Measurements from ENCODE around the gene PTPRD. TPM values are rescaled to one million over a fixed set of nuclear protein-coding genes. Genes with fewer than 3 reads are reported as not detected.

The PTPRD gene
- total and polyA plus RNA-seq, 2 donors from 2014 or later = 6.4 to 78.9 TPM

- Histone ChIP-seq H3K36me3 (ENCODE audit: control insufficient read depth in 2 of 3, insufficient read depth in 3 of 3, low read length in 3 of 3) (no peaks in the 10 kb centered on the region), H3K9ac (ENCODE audit: low read length in 3 of 3) (no peak overlapping the region), H3K4me1 (ENCODE audit: control insufficient read depth in 2 of 3, insufficient read depth in 2 of 3, low read depth in 1 of 3, low read length in 3 of 3) (no peaks in the 10 kb centered on the region), H3K27ac (ENCODE audit: low read depth in 2 of 2, low read length in 2 of 2) (no peak overlapping the region), H3K9me3 (ENCODE audit: control insufficient read depth in 2 of 3, insufficient read depth in 1 of 3, low read length in 3 of 3) (peaks cover 0 to 8% (median 0%) of the 10 kb centered on the region in 3 donors), H3K4me3 (ENCODE audit: low read length in 3 of 3) (no peak overlapping the region), H3K27me3 (ENCODE audit: control insufficient read depth, insufficient read depth, low read length) (no peaks in the 10 kb centered on the region)
- FAIRE-seq (no peak), DNase-seq (no peak)
- no peak for TF ChIP-seq CTCF (IDR thresholded peaks at IDR 0.05; ENCODE audit: borderline replicate concordance, extremely low read depth, insufficient read depth)
- intact Hi-C loops (cut with DNase I) = no loop called here
Observed at GRCh38 chr9:9494336-9494735, 1118.5 kb downstream of the PTPRD start.

DNA sequence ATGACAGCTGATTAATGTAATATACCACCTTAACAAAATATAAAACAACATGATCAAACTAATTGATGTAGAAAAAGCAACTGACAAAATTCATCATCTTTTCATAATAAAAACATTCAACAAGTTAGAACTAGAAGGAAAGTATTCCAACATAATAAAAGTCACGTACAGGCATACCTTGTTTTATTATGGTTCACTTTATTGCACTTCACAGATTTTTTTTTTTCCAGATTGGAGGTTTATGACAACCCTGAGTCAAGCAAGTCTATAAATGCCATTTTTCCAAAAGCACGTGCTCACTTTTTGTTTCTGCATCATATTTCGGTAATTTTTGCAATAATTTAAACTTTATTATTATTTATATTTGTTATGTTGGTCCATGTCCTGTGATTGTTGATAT, 1120.3 kb downstream of the PTPRD start:
- Histone ChIP-seq H3K27me3 (ENCODE audit: control insufficient read depth, insufficient read depth, low read length) (no peaks in the 10 kb centered on the region), H3K4me1 (ENCODE audit: control insufficient read depth in 2 of 3, insufficient read depth in 2 of 3, low read depth in 1 of 3, low read length in 3 of 3) (no peaks in the 10 kb centered on the region), H3K27ac (ENCODE audit: low read depth in 2 of 2, low read length in 2 of 2) (no peak overlapping the region), H3K36me3 (ENCODE audit: control insufficient read depth in 2 of 3, insufficient read depth in 3 of 3, low read length in 3 of 3) (no peaks in the 10 kb centered on the region), H3K9me3 (ENCODE audit: control insufficient read depth in 2 of 3, insufficient read depth in 1 of 3, low read length in 3 of 3) (peaks cover 0 to 8% (median 0%) of the 10 kb centered on the region in 3 donors), H3K9ac (ENCODE audit: low read length in 3 of 3) (no peak overlapping the region), H3K4me3 (ENCODE audit: low read length in 3 of 3) (no peak overlapping the region)
- intact Hi-C loops (cut with DNase I) = no loop called here
- no peak for DNase-seq
- FAIRE-seq = no peak
- no peak for TF ChIP-seq CTCF (IDR thresholded peaks at IDR 0.05; ENCODE audit: borderline replicate concordance, extremely low read depth, insufficient read depth)

- Histone ChIP-seq H3K27me3 (ENCODE audit: control insufficient read depth, insufficient read depth, low read length) (no peaks in the 10 kb centered on the region), H3K27ac (ENCODE audit: low read depth in 2 of 2, low read length in 2 of 2) (no peak overlapping the region), H3K4me3 (ENCODE audit: low read length in 3 of 3) (no peak overlapping the region), H3K9me3 (ENCODE audit: control insufficient read depth in 2 of 3, insufficient read depth in 1 of 3, low read length in 3 of 3) (peaks cover 0 to under 1% (median 0%) of the 10 kb centered on the region in 3 donors), H3K36me3 (ENCODE audit: control insufficient read depth in 2 of 3, insufficient read depth in 3 of 3, low read length in 3 of 3) (no peaks in the 10 kb centered on the region), H3K9ac (ENCODE audit: low read length in 3 of 3) (no peak overlapping the region), H3K4me1 (ENCODE audit: control insufficient read depth in 2 of 3, insufficient read depth in 2 of 3, low read depth in 1 of 3, low read length in 3 of 3) (no peaks in the 10 kb centered on the region)
- intact Hi-C loops (cut with DNase I) = no loop called here
- DNase-seq (no peak), FAIRE-seq (no peak)
- TF ChIP-seq CTCF (IDR thresholded peaks at IDR 0.05; ENCODE audit: borderline replicate concordance, extremely low read depth, insufficient read depth) = no peak
Observed at GRCh38 chr9:9489183-9489582, 1123.6 kb downstream of the PTPRD start.

DNA sequence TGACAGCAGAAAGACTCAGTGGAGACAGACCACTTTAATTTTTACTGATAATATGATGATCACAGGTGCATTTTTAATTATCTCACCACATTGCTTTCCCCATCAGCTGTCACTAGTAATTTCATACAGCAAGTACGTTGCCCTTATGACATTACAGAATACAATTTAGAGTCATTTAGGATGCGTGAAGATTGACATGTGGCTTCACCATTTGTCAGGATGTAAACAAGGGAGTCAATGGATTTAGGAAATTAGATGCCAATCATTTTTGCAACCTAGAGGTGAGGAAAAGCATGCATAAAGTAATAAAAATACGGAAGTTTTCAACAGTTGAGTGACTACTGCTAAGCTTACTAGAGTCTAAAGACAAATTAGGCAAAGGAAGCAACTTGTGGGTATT, 1129.6 kb downstream of the PTPRD start:
- DNase-seq = no peak
- Histone ChIP-seq H3K4me1 (ENCODE audit: control insufficient read depth in 2 of 3, insufficient read depth in 2 of 3, low read depth in 1 of 3, low read length in 3 of 3) (no peaks in the 10 kb centered on the region), H3K27ac (ENCODE audit: low read depth in 2 of 2, low read length in 2 of 2) (no peak overlapping the region), H3K4me3 (ENCODE audit: low read length in 3 of 3) (no peak overlapping the region), H3K36me3 (ENCODE audit: control insufficient read depth in 2 of 3, insufficient read depth in 3 of 3, low read length in 3 of 3) (no peaks in the 10 kb centered on the region), H3K27me3 (ENCODE audit: control insufficient read depth, insufficient read depth, low read length) (no peaks in the 10 kb centered on the region), H3K9ac (ENCODE audit: low read length in 3 of 3) (no peak overlapping the region), H3K9me3 (ENCODE audit: control insufficient read depth in 2 of 3, insufficient read depth in 1 of 3, low read length in 3 of 3) (no peaks in the 10 kb centered on the region)
- intact Hi-C loops (cut with DNase I) = no loop called here
- no peak for TF ChIP-seq CTCF (IDR thresholded peaks at IDR 0.05; ENCODE audit: borderline replicate concordance, extremely low read depth, insufficient read depth)
- FAIRE-seq = no peak

Data from kidney (tissue), 14 donors.